GM21576 (cell line): ENCODE measurements around the gene CST6.

Source experiments
- ATAC-seq: cut with Tn5 transposase; IDR thresholded peaks from one replicate; pipeline ENCODE4 v1.9.1; 2021; ENCODE audit warnings: mild to moderate bottlenecking, moderate library complexity; ENCODE audit not compliant: unreplicated experiment

Gene CST6

DNA sequence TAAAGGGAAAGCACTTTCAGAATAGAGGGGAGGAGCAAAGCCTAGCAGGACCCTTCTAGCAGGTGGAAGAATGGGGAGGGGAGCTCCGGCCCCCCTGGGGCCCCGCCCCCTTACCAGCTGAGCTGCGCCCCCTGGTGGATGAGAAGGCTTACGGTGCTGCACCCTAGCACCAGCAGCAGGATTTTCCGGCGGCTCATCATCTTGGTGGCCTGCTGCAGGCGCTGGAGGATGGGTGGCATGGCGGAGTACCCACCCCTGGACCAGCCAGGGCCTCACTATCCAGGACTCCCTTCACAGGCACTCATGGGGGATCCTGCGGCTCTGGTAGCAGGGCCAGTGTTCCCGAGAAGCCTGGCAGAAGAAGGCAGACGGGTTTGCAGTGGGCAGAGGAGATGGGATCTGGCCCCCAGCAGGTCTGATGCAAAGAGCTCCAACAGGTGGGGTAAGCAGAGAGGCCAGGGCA lies 33.4 kb downstream of the CST6 start:
- no peak for ATAC-seq

DNA sequence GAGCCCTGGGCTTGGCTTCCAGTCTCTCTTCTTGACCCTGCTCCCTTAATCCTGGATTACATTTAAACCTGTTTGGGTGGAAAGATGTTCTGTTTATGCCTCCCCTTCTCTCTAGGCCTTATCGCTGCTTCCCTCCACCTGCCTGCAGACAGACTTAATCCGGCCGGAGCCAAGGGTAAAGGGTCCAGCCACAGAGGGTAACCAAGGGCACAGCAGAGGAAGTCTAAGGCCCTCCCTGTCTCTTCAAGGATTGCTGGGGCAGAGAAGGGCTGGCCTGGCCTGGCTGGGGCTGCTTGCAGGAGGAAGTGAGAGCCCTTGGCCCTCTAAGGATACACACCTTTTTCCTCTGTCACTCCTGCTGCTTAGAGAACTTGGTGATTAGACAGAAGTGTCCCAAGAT lies 35.1 kb downstream of the CST6 start:
- ATAC-seq, result no peak

DNA sequence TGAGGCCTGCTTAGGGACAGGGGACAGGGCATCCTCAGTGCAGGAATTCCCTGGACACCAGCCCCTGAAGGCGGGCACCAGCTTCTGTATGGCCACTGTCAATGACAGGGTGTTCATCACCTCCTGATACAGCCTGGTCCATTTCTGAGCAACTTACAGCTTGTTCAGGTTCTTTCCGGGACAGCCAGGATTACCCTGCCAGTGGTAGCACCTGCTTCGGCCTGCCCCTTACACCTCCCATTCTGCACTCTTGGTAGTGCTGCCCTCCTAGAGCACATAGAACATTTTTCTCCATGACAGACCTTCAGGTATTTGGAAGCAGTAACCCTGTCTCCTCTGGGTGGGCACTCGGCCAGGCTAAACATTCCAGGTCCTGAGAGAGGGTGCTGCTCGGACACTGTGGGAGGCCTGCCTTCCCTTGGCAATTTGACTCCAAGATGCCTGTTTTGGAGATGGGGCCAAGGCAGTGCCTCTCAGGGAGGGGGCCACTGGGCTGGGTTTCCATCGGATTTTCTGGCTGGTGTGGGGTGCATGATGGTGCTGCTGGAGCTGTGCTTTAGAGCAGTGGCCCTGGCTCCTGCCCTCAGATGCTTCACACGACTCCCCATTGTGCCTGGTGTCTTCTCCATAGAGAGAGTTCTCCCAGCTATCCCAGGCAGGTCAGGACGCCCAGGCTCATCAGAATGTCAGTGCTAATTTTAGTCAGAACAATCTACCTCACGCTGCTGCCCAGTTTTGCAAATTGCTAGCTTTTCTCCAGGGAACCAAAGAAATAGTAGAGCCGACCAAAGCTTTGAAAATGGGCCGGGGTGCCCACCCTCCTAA lies 35.9 kb downstream of the CST6 start:
- no peak for ATAC-seq

DNA sequence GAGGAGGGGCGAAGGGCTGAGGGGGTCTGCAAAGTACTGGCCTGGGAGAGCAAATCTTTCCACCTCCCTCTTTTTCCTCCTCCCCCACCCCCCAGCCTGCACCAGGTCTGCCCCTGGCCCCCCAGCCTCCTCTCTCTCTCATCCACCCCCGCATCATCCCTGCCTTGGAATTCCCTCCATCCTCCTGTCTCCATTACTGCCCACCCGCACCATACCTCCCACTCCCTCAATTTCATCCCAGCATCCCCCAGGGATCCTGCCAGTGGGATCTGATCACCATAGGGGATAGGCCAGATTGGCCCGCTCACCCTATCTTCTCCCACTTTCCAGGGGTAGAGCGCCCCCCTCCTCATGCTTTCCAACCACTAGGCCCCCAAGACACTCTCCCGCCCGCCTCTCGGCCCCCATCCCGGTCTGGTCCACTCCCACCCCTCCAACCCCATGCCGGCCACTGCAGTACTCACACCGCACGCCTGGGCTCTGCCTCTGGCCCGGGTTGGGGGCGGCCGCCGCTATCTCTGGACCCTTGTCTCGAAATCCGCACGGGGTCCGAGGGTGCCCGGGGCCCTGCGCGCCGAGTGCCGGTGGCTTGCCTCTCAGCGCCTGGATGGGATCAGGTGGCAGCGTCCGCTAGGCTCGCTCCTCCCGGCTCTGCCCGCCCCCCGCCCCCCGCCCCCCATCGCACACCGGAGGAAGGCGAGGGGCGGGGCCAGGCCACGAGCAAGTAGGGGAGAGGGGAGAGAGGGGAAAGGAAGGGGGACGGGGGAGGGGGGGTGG lies 36.9 kb downstream of the CST6 start, which contains the start of gene GAL3ST3:
Gene GAL3ST3 (minus strand): TSS at position 615 of the 777 bp plus-strand sequence. CDS start 3,746 bp downstream, outside the sequence.
- no peak for ATAC-seq

DNA sequence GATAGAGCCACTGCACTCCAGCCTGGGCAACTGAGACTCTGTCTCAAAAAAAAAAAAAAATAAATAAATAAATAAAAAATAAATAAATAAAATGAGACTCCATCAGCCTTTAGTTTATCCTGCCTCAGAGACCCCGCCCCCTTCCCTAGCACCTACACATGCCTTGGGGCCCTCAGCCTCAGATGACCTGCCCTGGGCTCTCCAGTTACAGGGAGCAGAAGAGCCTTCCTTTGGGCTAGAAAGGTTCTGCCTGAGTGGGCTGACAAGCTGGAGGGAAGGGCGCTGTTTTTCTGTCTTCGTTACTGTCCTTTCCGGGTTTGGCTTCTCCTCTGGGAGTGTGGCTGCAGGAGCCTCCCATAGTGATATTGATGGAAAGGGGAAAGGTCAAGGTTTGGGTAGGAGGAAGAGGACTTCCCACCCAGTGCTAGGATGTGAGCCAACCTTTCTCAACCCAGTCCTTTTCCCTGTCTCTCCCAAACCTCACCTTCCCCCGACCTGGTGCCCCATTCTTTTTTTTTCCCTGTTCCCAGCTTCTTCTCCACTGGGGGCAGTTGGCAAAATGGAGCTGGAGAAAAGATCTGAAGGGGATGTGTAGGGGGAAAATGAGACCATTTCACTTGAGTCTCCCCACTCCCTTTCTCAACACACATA lies 38.9 kb downstream of the CST6 start:
- ATAC-seq, result no peak

DNA sequence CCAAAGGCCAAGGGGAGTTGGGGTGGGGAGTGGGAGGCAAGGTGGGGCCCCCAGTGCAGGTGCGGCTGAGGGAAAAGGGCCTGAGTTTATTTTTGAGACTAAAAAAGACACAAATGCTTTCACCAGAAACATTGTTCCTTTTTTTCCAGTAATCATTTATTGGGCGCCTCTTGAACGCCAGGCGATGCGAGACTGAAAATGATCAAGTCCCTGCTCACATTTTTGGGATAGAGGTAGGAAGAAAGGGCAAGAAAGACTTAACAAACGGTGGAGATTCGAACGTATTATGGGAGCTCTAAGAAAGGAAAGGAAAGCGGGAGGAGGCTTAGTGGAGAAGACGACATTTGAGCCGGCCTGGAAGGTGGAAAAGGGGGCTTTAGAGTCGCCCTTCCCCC lies 39.6 kb downstream of the CST6 start:
- ATAC-seq, result no peak

DNA sequence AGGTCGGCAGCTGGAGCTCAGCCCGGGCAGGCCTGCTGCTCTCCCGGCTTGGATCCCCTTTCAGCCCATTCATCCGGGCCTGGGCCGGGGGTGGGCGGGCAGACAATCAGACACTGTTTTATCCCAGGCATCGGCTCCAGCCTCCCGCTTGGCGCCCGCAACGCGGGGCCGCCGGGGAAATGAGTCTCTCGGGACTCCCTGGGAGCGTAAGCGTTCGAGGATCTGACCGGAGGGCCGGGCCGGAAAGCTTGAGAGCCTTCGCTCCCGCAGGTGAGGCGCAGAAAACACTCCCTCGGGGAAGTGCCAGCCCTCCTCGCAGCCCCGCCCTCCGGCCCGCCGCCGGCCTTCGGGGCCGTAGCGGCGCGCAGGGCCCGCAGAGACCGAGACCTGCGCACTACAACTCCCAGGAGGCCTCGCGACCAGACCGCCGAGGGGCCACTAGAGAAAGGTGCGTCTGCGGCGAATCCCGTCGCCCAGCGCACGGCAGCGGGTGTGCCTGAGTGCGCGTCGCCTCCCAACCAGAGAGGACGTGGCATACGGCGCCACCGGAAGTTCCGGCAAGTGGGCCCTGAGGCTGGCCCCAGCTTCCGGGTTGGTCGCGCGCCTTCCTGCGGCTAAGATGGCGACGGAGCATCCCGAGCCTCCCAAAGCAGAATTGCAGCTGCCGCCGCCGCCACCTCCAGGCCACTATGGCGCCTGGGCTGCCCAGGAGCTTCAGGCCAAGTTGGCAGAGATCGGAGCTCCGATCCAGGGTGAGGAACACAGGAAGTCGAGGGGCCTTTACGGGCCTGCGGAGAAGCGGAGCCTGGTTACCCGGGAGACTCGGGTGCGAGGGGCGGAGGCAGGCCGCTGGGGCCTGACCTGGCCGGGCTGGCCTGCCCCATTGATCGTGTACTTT lies 40.2 kb downstream of the CST6 start, which contains the start of gene SF3B2:
Gene SF3B2 (plus strand): TSS at position 599 of the 898 bp plus-strand sequence. CDS start 21 bp downstream, at position 620.
- peak; percentile 87 for ATAC-seq

DNA sequence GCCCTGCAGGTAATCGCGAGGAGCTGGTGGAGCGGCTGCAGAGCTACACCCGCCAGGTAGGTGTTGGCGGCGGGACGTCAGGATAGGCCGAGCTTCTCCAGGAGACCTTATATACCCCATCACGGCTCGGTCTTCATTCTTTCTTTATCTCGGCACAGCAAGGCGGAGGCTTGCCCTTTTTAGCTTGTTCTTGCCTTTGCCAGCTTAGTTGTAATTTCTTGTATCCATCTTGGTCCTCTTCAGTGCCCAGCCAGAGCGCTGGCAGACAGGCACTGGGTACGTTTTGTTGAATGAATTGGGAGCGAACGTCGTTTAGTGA lies 40.8 kb downstream of the CST6 start:
- ATAC-seq, result no peak

DNA sequence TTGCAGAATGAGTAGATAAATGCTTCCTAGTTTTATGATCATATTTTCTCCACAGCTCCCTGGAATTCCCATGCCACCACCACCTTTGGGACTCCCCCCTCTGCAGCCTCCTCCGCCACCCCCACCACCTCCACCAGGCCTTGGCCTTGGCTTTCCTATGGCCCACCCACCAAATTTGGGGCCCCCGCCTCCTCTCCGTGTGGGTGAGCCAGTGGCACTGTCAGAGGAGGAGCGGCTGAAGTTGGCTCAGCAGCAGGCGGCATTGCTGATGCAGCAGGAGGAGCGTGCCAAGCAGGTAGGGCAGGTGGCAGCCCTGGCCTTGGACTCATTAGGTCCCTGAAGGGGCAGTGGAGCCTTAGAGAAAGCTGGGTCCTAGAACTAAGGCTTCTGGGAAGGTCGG lies 43.2 kb downstream of the CST6 start:
- no peak for ATAC-seq

DNA sequence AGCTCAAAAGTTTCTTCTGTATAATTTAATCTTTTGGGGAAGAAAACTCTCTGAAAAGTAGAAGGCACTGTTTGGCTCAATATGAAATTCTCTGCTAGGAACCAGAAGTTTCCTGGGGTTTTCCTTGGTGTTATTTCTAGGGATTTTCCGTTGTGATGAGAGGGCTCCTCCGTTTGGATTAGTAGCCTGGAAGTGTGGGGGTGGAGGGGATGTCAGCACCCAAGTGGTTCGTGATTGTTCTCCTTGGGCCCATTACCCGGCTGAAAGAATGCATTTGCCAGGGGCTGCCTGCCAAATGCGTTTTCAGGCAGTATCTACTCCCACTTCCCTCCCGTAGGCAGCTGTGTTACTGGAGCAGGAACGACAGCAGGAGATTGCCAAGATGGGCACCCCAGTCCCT lies 44.7 kb downstream of the CST6 start:
- no peak for ATAC-seq

DNA sequence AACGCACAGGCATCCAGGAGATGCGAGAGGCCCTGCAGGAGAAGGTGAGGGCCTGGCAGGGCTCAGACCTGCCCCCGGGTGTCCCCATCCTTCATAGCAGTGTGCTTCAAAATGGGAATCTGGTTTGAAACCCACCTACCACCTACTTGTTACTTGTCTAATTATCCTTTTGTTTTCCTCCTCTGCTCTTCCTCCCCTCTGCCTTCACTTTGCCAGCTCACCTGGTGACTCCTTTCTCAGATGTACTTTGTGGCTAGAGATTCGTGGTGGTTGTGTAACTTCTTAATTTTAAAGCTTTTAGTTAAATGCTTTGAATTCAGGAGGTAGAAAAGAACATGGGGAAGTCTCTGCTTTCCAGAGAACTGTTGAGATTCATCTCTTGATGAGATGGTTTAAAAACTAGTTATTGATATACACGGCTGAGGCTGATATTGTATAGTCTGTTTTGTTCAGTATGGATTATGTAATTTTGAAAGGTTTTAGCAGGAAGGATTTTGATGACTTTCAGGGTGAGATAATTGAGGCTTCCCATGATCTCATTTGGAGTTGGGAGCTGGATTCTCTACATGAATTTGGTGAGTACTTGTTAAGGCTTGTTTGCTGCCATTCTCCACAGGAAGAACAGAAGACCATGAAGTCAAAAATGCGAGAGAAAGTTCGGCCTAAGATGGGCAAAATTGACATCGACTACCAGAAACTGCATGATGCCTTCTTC lies 48.3 kb downstream of the CST6 start:
- no peak for ATAC-seq

DNA sequence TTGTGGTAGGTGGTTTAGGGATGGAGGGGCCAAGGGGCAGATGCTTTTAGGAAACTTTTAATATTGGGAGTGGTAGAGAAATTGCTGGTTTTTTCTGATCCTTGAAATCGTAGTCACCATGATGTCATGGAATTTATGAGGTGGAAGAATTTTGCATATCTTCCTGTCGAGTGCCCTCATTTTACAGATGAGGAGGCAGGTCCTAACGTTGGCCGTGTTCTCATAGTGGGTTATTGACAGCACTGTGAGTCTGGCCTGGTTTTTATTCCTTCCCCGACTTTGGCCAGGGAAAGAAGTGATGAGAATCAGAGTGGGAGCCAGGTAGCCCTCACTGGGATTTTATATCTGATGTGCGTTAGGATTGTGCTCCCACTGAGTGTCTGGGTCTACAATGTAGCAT lies 49.5 kb downstream of the CST6 start:
- ATAC-seq, result no peak

DNA sequence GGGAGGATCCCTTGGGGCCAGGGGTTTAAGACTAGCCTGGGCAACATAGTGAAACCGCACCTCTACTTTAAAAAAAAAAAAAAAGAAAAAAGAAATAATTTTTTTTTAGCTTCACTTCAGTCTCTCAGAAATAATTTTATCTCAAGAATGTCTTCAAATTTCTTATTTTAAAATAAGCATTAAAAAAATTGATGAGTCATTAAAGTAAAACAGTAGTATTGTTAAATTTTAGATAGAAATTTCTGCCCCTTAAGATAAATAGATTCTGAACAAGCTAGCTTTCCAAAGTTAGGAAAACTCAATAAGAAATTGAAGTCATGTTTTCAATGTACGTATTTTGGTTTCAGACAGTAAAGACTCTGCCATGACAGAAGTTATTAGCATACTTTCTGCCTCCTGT lies 50.6 kb downstream of the CST6 start:
- no peak for ATAC-seq
